Measurements from ENCODE around the gene ZNF554.

- TF ChIP-seq CTCF (IDR thresholded peaks at IDR 0.05): no peak
- TF ChIP-seq EZH2phosphoT487 (IDR thresholded peaks at IDR 0.05): no peak
Observed at GRCh38 chr19:2823646-2824045, 4.0 kb downstream of the ZNF554 start.

All from neural progenitor cell (in vitro differentiated cells).